Activated naive CD8-positive, alpha-beta T cell treated with anti-CD3 and anti-CD28 coated beads, Interleukin-2, amount 50 U/mL, for 16 hours (primary cell): Measurements from ENCODE around the gene CFAP97D1.
"Not testable (repeated sequence)": the region's sequence is repeated elsewhere in the genome, so short reads cannot be mapped to it uniquely, and the experiment has no call there.

Source experiments
- DNase-seq: peaks from one replicate; pipeline ENCODE4 v3.0.0-alpha.2; 2020; ENCODE audit warnings: low read depth, low spot score

The CFAP97D1 gene

DNA sequence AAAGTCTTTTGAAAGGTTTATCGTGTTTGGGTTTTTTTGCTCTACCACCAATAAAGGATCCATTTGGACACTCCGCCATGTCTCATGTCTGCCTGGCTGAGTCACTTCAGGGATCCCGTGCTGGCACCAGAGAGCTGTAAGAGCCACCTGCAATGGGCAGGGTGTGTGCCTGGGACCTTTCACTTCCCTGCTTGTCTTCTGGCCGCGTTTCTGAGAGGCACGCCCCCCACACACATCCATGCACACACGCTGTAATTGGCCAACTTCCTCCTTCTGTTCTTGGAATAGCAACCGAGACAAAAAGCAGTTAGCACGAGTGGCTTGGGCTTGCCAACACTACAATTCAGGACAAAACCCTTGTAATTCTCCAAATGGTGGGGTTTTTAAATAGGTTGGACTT lies 11.9 kb upstream of the CFAP97D1 start:
- no peak for DNase-seq

DNA sequence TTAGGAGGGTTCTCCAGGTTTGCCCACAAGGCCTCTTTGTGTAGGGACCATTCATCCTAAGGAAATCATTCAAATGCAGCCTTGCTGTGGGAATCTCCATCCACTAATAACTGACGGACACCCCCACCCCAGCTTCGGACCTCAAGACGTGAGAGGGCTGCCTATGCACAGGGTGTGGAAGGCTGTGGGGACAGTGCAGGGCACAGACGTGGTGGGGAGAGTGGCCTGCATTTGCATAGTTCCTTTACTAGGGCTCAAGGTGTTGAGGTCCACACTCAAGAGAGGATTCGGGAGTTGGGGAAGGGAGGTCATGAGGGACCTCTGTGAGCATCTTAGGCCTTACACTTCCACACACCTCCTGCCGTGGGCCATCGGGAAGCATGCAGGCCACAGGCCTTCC lies 11.3 kb upstream of the CFAP97D1 start:
- DNase-seq: no peak

DNA sequence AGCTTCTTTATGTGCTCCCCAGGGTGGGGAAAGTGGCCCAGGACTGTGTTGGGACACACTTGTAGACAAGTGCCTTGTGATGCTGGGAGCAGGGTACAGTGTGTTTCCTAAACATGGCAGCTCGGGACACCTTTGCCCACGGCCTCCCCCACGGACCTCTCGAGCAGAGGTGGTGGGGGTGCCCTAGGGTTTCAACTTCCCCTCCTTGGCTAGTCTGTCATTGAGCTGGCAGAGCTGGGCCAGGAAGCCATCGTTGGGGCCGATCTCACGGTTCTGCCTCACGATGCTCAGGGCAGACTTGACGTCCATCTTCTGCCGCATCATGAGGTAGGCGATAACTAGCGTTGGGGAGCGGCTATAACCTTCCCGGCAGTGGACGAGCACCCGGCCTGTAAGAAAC lies 10.8 kb upstream of the CFAP97D1 start:
- DNase-seq: no peak

DNA sequence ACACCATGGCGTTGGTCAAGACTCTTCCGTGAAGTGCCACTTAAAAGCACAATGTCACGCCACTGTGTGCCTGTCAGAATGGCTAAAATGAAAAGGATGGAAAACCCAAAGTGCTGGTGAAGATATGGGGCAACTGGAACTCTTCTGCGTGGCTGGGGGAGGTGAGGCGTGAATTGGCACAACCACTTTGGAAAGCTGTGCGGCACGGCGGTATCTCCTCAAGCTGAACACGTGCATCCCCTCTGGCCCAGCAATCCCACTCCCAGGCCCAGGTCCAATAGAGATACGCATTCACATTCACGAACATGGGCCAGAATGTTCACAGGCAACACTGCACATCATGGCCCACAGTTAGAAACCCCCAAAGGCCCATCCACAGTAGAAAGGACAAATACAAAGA lies 10.4 kb upstream of the CFAP97D1 start:
- DNase-seq: no peak

DNA sequence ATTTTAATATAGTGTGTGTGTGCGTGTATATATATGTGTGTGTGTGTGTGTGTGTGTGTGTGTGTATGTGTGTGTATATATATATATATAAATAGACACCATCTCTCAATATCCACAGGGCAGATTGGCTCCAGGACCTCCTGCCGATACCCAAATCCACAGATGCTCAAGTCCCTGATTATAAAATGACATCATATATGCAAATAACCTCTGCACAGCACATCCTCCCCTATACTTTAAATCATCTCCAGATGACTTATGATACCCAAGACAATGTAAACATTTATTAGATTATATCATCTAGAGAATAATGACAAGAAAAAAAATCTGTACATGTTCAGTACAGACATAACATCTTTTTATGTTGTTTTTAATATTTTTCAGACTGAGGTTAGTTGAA lies 9.3 kb upstream of the CFAP97D1 start:
- no peak for DNase-seq

DNA sequence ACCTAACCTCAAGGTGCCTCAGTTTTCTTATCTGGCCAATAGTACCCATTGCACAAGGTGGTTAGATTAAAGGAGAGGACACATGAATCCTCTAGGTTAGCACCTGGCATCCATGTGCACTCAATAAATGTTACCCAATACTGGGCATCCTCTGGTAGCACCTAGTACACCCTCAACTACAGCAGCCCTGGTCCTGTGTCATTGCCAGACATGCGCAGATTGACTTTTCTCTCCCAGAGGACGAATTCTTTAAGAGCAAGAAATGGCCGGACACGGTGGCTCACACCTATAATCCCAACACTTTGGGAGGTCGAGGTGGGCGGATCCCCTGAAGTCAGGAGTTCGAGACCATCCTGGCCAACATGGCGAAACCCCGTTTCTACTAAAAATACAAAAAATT lies 8.8 kb upstream of the CFAP97D1 start:
- DNase-seq: no peak

DNA sequence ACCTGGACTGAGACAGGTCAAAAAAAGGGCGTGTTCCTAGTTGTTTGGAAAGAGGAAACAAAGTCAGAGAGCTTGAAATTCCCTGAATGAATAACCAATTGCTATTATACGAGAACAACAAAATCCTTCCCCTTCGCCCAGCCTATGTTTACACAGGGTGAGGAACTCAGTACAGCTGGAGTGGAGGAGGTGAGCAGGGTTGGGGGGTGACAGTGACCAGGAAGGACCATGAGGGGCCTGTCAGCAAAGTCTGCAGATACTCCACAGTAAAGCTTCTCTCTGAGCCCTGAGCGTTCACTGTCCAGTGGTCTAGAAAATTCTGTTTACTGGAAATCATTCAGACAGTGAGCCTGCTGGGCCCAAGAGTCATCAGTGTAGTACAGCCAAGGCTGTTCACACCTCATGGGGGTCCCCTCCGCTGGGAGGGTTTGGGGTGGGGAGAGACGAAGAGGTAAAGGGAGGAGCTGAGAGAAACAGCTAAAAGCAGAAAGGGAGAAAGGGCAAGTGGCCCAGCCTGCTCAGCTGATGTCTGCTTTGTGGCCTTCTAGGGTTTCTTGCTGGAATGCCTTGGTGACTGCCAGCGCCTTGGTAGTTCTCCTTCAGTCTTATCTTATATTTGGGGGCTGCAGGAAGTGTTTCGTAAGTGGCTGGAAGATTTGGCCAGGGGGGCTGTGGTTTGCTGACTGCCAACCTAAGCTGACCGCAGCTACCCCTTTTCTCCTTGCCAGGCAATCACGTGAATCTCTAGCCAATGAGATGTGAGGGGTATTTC lies 7.2 kb upstream of the CFAP97D1 start:
- no peak for DNase-seq

DNA sequence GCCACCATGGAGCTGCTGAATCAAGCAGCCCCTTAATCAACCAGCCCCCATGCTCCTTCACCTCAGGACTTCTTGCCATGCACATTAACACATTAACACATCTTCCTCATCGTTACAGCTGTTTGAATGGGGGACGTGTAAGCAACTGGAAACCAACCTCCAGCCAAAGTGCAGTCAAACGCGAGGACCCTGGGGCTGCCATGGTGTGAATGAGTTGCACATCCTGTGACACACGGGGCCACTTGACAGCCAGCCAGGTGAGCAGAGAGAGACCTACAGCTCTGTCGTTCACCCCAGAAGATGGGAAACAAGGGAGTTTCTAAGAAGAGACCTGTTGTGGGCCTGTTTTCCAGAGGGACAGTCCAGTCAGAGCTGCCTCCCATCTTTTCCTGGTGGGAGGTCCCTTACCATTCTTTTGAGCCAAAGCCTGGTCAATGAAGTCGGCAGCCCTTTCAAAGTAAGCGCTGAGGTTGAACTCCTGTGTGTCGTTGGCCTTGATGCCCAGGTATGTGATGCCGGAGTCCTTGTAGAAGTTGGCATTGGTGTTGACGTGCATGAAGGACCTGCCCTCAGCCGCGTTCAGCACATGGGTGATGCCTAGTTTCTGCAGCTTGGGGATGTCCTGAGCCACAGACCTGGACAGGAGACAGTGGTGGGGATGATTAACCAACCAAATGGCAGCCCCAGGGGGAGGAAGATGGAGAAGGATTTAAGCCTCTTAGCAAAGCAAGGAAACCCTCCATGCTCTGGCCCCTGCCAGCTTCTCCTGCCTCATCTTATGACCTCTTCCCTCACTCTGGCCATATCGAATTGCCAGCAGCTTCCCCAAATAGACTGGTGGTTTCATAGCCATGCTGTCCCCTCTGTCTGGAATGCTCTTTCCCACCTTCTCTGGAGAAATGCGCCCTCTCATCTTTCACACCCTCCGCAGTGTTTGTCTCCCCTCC lies 5.7 kb upstream of the CFAP97D1 start:
- DNase-seq: no peak

DNA sequence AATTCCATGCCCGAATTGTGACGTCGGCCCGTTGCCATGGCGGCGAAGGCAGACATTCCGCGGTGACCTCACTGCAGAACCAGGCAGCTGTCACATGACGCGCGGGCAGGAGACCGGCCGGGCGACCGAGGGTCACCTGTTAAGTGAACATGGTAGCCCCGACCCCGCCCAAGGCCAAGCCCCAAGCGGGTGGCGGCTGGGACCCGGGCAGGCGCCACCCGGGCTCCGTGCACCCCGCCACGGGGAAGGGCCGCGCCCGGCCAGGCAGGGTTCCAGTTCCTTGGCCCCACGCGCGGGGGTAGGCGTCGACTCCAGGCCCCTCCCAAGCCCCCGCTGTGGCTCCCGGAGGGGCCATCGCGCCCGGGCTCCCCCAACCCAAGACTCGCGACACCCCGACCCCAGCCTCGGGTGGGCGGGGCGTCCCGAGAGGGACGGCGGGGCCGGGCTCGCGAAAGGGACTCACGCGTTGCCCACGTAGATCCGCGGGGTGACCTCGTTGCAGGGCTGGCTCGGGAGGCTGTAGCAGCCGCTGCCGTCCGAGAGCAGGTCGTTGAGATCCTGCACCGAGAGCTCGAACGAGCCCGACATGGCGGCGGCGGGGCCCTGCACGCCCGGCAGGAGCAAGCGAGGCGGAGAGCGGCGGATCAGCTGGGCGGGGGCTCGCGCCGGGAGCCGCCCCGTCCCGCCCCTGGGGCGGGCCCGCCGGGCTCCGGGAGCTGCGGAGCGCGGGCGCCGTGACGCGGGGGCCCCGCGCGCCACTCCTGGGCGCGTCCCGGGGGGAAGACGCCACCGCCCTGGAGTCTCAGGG lies 1.7 kb upstream of the CFAP97D1 start, which contains the start of gene DUSP3:
Gene DUSP3, minus strand, starts transcription at position 641 of the 808 bp plus-strand sequence. Its CDS starts 53 bp downstream, at position 588.
- DNase-seq: peak; percentile 39

DNA sequence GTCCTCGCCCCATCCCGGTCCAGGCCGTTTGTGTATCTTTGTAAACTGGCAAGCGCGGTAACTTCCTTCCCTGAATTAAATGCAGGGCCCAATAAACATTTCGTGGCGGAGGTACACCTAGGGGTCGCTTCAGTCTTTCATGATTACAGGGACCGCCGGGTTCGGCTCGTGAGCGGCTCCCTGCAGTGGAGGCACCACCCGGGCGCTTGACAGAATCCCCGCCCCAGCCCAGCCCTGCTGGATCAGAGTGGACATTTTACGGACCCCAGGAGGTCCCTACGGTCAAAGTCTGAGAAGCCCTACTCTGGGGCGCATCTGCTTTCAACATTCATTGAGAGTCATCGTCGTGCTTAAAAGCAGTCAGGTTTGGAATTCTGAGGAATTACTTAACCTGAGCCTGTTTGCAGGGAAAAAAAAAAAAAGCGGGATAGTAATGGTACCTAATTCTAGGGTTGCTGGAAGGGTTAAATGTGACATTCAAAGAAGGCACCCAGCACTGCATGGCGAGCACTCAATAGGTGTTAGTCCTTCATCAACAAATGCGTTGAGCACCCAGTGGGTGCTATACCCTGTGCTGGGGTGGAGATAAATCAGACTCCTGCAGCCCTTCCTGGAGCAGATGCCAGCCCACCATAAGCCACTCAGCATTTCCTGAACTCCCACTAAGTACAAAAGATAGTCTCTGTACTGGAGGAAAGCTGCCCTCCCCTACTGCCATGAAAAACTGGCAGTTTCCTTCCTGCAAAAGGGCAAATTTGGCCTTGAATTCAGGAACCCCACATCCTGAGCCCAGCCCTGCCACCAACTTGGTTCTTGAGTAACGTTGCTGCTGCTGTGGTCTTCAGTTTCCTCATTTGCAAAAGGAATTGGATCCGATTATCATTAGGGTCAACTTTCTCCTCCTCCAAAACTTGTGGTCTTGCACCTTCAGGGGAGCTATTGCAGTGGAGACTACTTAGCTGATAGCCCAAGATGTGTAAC lies 800 bp upstream of the CFAP97D1 start:
- DNase-seq: peak; percentile 9

DNA sequence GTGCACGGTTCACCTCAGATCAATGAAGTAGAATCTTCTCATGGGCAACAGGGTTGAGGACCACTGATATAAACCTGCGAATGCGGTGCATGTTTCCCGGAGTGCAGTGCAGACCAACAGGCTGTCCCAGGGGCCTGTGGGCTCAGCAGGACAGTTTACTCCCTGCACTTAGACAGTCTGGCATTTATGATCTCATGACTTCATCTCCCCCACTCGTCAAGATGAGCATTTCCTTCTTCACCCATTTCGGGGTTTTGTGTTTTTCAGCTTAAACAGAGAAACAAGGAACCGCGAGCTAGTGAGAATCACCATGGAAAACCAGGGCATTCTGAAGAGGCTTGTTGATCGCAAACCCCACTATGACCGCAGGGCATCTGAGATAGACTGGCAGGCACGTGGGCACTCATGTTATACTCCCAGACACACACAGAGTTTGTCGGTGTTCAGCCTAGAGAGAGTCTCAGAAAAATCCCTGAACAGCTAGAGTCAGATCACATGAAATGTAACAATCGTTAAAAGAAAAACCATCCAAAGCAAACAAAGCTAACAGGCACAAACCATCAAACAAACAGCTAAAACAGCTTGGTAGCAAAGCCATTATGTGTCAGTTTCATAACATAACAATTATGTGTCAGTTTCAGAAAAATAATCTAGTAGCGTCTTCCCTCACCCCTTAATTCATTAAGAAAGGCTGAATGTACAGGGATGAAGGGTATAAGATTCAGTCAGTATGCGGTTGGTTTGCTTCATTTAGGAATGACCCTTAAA lies 2.9 kb downstream of the CFAP97D1 start:
- DNase-seq: no peak

DNA sequence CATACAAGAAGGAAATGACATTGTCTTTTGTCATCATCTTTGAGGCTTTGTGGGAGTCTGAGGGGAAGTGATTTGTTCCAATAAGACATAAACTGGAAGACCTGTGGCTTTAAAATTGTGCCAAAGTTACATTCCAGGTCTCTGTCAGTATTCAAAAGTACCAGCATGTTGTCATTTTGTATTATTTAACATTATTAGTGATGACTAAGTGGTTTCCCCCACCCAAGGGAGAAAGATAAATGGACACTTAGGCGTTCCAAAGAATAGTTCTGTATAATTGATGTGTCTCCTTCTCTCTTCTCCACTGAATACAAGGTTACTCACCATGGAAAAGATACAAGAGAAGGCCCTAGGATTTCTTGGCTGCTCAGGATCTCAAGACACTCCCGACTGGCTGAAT lies 3.8 kb downstream of the CFAP97D1 start:
- DNase-seq: no peak

DNA sequence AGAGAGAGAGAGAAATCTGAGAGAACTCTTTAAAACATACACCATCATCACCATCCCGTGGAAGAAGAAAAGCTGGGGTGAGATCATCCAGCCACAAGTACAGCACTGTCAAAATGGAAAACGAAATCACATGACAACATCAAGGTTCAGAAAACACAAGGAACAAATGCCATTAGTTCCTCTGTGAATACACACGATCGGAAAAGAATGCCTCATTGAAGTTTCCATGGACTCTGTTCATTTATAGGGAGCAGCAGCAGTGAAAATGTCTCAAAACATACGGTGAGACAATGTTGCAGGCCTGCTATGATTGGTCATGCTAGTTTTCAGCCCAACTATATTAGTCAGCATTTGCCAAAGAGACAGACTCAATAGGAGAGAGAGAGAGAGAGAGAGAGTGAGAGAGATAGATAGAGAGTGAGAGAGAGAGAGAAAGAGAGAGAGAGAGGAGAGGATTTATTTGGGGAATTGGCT lies 4.4 kb downstream of the CFAP97D1 start:
- DNase-seq: no peak

DNA sequence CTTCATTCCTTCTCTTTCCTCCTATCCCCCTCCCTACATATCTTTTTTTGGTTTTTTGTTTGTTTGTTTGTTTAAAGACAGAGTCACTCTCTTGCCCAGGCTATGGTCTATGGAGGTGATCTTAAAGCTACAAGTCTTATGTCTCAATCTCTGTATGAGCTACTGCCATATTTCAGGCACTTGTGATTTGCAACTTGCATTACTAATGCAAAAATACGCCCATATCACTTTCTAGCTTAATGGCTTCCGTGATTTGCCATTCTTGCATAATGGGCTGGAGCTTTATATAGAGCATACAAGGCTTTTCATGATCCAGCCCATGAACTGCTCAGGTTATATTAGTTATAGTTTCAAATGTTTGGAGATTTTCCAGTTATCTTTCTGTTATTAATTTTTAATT lies 7.5 kb downstream of the CFAP97D1 start:
- no peak for DNase-seq

DNA sequence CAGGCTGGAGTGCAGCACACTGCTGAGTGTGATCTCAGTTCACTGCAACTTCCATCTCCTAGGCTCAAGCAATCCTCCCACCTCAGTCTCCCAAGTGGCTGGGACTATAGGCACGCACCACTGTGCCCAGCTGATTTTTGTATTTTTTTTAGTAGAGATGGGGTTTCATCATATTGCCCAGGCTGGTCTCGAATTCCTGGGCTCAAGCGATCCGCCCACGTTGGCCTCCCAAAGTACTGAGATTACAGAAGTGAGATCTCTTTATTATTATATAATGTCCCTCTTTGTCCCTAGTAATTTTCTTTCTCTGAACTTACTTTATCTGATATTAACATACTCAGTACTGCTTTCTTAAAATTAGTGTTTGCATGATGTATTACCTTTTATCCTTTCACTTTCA lies 8.3 kb downstream of the CFAP97D1 start:
- DNase-seq: no peak

DNA sequence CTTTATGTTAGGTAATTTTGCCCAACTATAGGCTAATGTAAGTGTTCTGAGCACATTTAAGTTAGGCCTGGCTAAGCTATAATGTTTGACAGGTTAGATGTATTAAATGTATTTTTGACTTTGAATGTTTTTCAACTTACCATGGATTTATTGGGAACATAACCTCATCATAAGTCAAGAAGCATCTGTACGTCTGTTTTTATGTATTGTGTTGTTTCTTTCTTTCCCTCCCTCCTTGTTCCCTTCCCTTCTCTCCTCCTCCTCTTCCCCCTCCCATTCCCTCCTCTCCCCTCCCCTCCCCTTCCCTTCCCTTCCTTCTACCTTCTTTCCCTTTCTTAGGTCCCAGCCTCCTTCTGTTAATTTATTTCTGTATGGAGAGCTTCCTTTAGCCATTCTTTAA lies 9.2 kb downstream of the CFAP97D1 start:
- DNase-seq: no peak

DNA sequence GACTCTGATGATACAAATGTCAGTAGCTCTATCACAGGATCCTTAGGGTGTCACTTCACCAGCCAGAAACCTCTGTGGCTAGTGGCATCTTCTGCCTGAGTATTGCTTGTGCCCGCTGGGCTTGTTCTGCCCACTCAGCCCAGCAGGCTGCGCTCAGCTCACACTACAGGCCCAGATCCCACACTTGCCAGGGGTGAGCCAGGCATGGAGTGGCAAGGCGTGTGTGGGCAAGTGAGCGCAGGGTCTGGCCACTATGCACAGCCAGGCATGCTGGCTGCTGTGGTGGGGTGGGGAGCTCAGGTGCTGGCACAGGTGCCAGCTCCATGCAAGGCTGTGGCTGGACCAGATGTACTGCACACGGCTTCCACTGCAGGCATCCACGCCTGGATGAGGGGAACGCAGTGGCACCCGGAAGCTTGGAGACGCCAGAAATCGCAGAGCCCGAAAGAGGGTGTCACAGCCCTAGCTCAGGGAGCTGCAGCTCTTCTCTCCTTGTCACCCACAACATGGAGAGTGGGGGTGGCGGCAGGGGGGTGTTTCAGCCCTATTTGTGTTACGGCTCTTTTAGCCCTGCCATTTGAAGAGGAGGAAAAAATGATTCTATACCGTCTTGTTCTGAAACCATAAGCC lies 10.2 kb downstream of the CFAP97D1 start:
- DNase-seq: no peak

DNA sequence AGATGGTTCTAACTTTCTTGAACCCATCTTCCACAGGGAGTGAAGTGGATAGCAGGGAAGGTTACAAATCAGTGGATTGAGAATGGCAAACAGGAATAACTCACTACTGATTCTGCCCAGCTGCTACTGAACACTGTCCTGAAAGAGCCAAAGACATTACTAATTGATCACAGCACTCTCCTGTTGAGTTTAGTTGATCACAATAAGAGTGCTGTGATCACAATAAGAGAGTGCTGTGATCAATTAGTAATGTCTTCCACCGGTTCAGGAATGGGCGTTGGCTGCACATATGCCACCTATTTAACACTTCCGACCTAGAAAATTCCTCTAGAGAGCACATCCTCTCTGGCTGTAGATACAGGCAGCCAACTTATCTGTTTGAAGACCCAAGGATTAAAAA lies 11.4 kb downstream of the CFAP97D1 start:
- DNase-seq: no peak

DNA sequence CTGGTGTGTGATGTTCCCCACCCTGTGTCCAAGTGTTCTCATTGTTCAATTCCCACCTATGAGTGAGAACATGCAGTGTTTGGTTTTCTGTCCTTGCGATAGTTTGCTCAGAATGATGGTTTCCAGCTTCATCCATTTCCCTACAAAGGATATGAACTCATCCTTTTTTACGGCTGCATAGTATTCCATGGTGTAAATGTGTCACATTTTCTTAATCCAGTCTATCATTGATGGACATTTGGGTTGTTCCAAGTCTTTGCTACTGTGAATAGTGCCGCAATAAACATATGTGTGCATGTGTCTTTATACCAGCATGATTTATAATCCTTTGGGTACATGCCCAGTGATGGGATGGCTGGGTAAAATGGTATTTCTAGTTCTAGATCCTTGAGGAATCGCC lies 12.4 kb downstream of the CFAP97D1 start:
- not testable (repeated sequence) for DNase-seq
